Activated CD8-positive, alpha-beta memory T cell treated with anti-CD3 and anti-CD28 coated beads, Interleukin-2, amount 50 U/mL, for 1 hour (primary cell): Measurements from ENCODE around the gene LMF2.
"Not testable (repeated sequence)": the region's sequence is repeated elsewhere in the genome, so short reads cannot be mapped to it uniquely, and the experiment has no call there.

Source experiments
- DNase-seq: peaks from one replicate; pipeline ENCODE4 v3.0.0-alpha.2; 2020; ENCODE audit errors: extremely low read depth

The LMF2 gene

GRCh38 chr22:50523458-50523805 lies 15.9 kb upstream of the LMF2 start:
- DNase-seq, result no peak

GRCh38 chr22:50522806-50523438 lies 15.4 kb upstream of the LMF2 start:
- DNase-seq, result no peak

- DNase-seq, result no peak
Observed at GRCh38 chr22:50522208-50522805, 14.8 kb upstream of the LMF2 start.

GRCh38 chr22:50521710-50522109 lies 14.2 kb upstream of the LMF2 start:
- no peak for DNase-seq

- no peak for DNase-seq
Observed at GRCh38 chr22:50520826-50521453, 13.4 kb upstream of the LMF2 start.

GRCh38 chr22:50520184-50520583 lies 12.7 kb upstream of the LMF2 start:
- not testable (repeated sequence) for DNase-seq

- no peak for DNase-seq
Observed at GRCh38 chr22:50519151-50519550, 11.6 kb upstream of the LMF2 start.

GRCh38 chr22:50518606-50519005 lies 11.1 kb upstream of the LMF2 start:
- DNase-seq, result no peak

GRCh38 chr22:50517495-50518260 lies 10.2 kb upstream of the LMF2 start:
- DNase-seq, result no peak

GRCh38 chr22:50516891-50517290 lies 9.4 kb upstream of the LMF2 start:
- DNase-seq, result no peak

- no peak for DNase-seq
Observed at GRCh38 chr22:50516068-50516467, 8.6 kb upstream of the LMF2 start.

- DNase-seq, result no peak
Observed at GRCh38 chr22:50513175-50513574, 5.7 kb upstream of the LMF2 start.

GRCh38 chr22:50508897-50509296 lies 1.4 kb upstream of the LMF2 start:
- DNase-seq, result no peak

- DNase-seq, result peak; percentile 94
Observed at GRCh38 chr22:50507991-50508884, 736 bp upstream of the LMF2 start, which contains the start of gene NCAPH2. NCAPH2 (plus strand) TSS chr22:50508224; CDS start chr22:50508338, 114 bp downstream.

- DNase-seq, result no peak
Observed at GRCh38 chr22:50506611-50507420, 686 bp downstream of the LMF2 start.

GRCh38 chr22:50505776-50506610 lies 1.5 kb downstream of the LMF2 start:
- DNase-seq, result no peak

- no peak for DNase-seq
Observed at GRCh38 chr22:50505276-50505775, 2.2 kb downstream of the LMF2 start.

- DNase-seq, result no peak
Observed at GRCh38 chr22:50504369-50505211, 2.9 kb downstream of the LMF2 start.
